ENCODE results near the gene RFLNA.

DNA sequence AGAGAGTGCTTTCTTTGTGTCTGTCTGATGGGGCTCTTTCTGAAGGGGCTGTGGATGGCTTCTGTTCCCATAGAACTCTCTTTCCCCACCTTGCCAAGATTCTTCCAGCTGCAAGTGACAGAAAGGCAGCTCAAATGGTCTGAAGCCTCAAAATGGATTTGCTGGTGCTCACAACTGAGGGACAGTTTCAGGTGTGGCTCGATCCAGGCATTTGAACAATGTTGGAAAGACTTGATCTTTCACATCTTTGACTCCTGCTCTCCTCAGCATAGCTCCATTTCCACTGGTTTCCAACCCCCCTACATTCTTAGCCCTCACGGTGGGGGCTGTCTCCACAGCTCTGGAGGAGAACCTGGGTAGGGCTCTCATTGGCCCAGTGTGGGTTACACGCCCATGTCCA lies 15.9 kb downstream of the RFLNA start:
- TF ChIP-seq, protein P1, sequence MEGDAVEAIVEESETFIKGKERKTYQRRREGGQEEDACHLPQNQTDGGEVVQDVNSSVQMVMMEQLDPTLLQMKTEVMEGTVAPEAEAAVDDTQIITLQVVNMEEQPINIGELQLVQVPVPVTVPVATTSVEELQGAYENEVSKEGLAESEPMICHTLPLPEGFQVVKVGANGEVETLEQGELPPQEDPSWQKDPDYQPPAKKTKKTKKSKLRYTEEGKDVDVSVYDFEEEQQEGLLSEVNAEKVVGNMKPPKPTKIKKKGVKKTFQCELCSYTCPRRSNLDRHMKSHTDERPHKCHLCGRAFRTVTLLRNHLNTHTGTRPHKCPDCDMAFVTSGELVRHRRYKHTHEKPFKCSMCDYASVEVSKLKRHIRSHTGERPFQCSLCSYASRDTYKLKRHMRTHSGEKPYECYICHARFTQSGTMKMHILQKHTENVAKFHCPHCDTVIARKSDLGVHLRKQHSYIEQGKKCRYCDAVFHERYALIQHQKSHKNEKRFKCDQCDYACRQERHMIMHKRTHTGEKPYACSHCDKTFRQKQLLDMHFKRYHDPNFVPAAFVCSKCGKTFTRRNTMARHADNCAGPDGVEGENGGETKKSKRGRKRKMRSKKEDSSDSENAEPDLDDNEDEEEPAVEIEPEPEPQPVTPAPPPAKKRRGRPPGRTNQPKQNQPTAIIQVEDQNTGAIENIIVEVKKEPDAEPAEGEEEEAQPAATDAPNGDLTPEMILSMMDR (IDR thresholded peaks at IDR 0.05), result no peak
- TF ChIP-seq EZH2 (IDR thresholded peaks at IDR 0.05) (no peak), EZH2phosphoT487 (IDR thresholded peaks at IDR 0.05) (no peak)
